ENCODE measurements around the gene GRK1. TPM values are rescaled to one million over a fixed set of nuclear protein-coding genes. Genes with fewer than 3 reads are reported as not detected.

Gene GRK1
- polyA plus RNA-seq, 2 donors: not detected

DNA sequence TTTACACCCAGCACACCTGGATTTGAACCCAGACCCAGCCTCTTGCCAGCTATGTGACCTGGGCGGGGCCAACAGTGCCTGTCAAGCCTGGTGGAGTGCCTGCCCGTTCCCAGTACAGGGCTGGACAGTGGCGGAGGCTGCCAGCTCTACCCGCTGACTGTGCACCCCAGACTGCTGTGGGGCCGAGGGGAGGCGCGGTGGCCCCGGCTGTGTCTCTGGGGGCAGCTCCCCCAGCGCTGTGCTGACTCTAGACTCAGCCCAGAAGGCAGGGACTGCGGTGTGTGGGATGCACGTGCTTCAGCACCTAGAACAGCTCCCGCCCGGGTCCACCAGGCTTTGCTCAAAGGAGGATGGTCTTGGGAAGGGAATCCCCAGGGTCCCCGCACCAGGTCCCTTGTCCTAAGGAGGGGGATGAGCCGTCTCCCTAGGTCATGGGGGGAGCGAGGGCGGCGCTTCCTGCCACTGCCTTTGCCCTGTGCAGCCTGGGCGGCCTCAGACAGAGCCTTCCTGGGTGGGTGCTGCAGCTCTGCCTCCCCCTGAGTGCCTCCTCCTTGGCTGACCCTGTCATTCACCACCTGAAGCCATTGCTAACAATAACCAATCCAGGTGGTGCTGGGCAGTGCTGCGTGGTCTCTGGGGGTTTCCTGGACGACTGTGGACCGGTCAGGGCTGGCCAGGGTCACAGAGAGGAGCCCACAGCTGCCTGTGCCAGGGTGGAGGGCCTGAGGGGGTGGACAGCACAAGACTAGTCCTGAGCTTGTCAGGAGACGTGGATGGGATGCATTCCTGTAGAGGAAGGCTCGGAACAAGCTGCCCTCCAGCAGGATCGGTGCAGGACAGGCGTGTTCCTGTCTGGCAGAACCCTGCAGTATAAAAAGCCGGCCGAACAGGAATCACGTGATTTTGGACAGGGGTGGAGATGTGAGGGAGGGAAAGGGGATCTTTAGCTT lies 110.6 kb downstream of the GRK1 start:
- H3K9me3 ChIP-seq (ENCODE audit: control insufficient read depth in 2 of 2, insufficient read depth in 1 of 2, low read depth in 1 of 2, low read length in 1 of 2): peaks cover 0 to 3% of the 10 kb centered on the region in 2 donors
- H3K4me1 ChIP-seq (ENCODE audit: control insufficient read depth in 2 of 2, insufficient read depth in 2 of 2, low read length in 1 of 2): peaks cover 0 to 7% of the 10 kb centered on the region in 2 donors
- WGBS, 2 donors: 32 to 34% methylated on average over 29 of the region's 29 CpGs
- no peaks in the 10 kb centered on the region for H3K36me3 ChIP-seq (ENCODE audit: control insufficient read depth in 2 of 2, insufficient read depth in 2 of 2, low read length in 1 of 2)
- no peak overlapping the region for H3K27ac ChIP-seq (ENCODE audit: low read depth in 2 of 2, low read length in 1 of 2)
- no peak overlapping the region for H3K4me3 ChIP-seq (ENCODE audit: low read depth in 1 of 2, low read length in 2 of 2)
- H3K27me3 ChIP-seq (ENCODE audit: control insufficient read depth in 1 of 2, insufficient read depth in 2 of 2, low read length in 2 of 2): no peaks in the 10 kb centered on the region

DNA sequence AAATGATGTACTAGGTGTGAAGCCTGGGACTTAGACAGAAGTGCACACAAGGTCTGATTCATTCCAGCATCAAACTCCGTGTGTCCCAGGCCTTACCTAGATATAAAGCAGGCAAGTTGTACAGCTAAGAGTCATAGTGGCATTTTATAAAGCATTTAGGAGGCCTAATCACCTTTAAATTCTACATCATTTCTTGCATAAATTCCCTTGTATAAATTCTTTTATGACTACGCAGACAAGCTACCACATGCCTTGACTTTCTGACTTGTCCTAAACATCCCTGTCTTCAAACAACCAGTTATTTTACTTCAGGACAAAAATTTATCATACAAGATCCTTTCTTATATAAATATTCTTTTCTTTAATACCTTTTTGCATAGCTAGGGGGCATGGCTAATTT lies 114.6 kb downstream of the GRK1 start:
- H3K36me3 ChIP-seq (ENCODE audit: control insufficient read depth in 2 of 2, insufficient read depth in 2 of 2, low read length in 1 of 2): peaks cover 0 to 3% of the 10 kb centered on the region in 2 donors
- no peaks in the 10 kb centered on the region for H3K27me3 ChIP-seq (ENCODE audit: control insufficient read depth in 1 of 2, insufficient read depth in 2 of 2, low read length in 2 of 2)
- H3K9me3 ChIP-seq (ENCODE audit: control insufficient read depth in 2 of 2, insufficient read depth in 1 of 2, low read depth in 1 of 2, low read length in 1 of 2): no peaks in the 10 kb centered on the region
- peaks cover 0 to 2% of the 10 kb centered on the region in 2 donors for H3K4me1 ChIP-seq (ENCODE audit: control insufficient read depth in 2 of 2, insufficient read depth in 2 of 2, low read length in 1 of 2)
- no peak overlapping the region for H3K4me3 ChIP-seq (ENCODE audit: low read depth in 1 of 2, low read length in 2 of 2)
- no peak overlapping the region for H3K27ac ChIP-seq (ENCODE audit: low read depth in 2 of 2, low read length in 1 of 2)
- 52 to 56% methylated on average over 2 of the region's 2 CpGs for WGBS, 2 donors

GRCh38 chr13:113782472-113782871 lies 115.5 kb downstream of the GRK1 start:
- Histone ChIP-seq H3K27me3 (ENCODE audit: control insufficient read depth in 1 of 2, insufficient read depth in 2 of 2, low read length in 2 of 2) (no peaks in the 10 kb centered on the region), H3K36me3 (ENCODE audit: control insufficient read depth in 2 of 2, insufficient read depth in 2 of 2, low read length in 1 of 2) (peaks cover 0 to 3% of the 10 kb centered on the region in 2 donors)
- 76 to 85% methylated on average over 14 of the region's 14 CpGs for WGBS, 2 donors

GRCh38 chr13:113783200-113783881 lies 116.3 kb downstream of the GRK1 start:
- Histone ChIP-seq H3K4me3 (ENCODE audit: low read depth in 1 of 2, low read length in 2 of 2) (no peak overlapping the region), H3K36me3 (ENCODE audit: control insufficient read depth in 2 of 2, insufficient read depth in 2 of 2, low read length in 1 of 2) (peaks cover 0 to 3% of the 10 kb centered on the region in 2 donors), H3K27me3 (ENCODE audit: control insufficient read depth in 1 of 2, insufficient read depth in 2 of 2, low read length in 2 of 2) (no peaks in the 10 kb centered on the region), H3K4me1 (ENCODE audit: control insufficient read depth in 2 of 2, insufficient read depth in 2 of 2, low read length in 1 of 2) (peaks cover 0 to 2% of the 10 kb centered on the region in 2 donors), H3K9me3 (ENCODE audit: control insufficient read depth in 2 of 2, insufficient read depth in 1 of 2, low read depth in 1 of 2, low read length in 1 of 2) (no peaks in the 10 kb centered on the region), H3K27ac (ENCODE audit: low read depth in 2 of 2, low read length in 1 of 2) (no peak overlapping the region)
- 62 to 66% methylated on average over 12 of the region's 12 CpGs for WGBS, 2 donors

More at GRCh38 chr13:113782472-113782871, 115.5 kb downstream of the GRK1 start:
- H3K9me3 ChIP-seq (ENCODE audit: control insufficient read depth in 2 of 2, insufficient read depth in 1 of 2, low read depth in 1 of 2, low read length in 1 of 2): no peaks in the 10 kb centered on the region
- peaks cover 0 to 2% of the 10 kb centered on the region in 2 donors for H3K4me1 ChIP-seq (ENCODE audit: control insufficient read depth in 2 of 2, insufficient read depth in 2 of 2, low read length in 1 of 2)
- H3K27ac ChIP-seq (ENCODE audit: low read depth in 2 of 2, low read length in 1 of 2): no peak overlapping the region
- H3K4me3 ChIP-seq (ENCODE audit: low read depth in 1 of 2, low read length in 2 of 2): no peak overlapping the region

DNA sequence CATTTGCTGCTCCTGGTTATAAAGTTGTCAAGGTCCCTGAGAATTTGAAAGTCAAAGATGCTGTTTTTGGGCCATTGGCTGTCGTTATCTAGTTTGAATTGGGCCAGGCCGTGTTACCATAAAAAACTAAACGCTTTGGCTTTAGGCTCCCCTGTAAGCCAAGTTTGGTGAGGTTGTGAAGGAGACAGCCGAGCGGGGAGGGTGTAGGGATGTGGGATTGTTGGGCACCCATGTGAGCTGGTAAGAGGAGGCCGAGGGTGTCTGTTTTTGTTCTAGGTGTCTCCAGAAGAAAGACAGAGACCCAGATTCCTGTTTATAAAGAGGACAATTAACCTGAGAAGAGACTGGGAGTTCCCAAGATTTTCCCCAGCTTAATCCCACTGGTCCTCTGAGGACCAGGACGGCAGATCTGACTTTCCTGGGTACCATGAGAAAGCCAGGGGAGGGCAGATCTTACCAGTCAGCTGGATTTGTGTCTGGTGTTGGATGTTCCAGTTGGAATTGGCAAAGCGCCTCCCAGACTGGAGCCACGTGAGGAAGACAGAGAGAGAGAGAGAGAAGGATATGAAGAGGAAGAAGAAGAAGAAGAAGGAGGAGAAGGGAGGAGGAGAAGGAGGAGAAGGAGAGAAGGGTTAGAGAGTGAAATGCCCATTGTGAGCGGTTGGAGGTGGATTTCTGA lies 117.1 kb downstream of the GRK1 start:
- peaks cover 0 to 2% of the 10 kb centered on the region in 2 donors for H3K4me1 ChIP-seq (ENCODE audit: control insufficient read depth in 2 of 2, insufficient read depth in 2 of 2, low read length in 1 of 2)
- H3K27me3 ChIP-seq (ENCODE audit: control insufficient read depth in 1 of 2, insufficient read depth in 2 of 2, low read length in 2 of 2): no peaks in the 10 kb centered on the region
- H3K27ac ChIP-seq (ENCODE audit: low read depth in 2 of 2, low read length in 1 of 2): no peak overlapping the region
- peaks cover 0 to 3% of the 10 kb centered on the region in 2 donors for H3K36me3 ChIP-seq (ENCODE audit: control insufficient read depth in 2 of 2, insufficient read depth in 2 of 2, low read length in 1 of 2)
- WGBS, 2 donors: 82 to 83% methylated on average over 10 of the region's 10 CpGs
- H3K9me3 ChIP-seq (ENCODE audit: control insufficient read depth in 2 of 2, insufficient read depth in 1 of 2, low read depth in 1 of 2, low read length in 1 of 2): no peaks in the 10 kb centered on the region
- H3K4me3 ChIP-seq (ENCODE audit: low read depth in 1 of 2, low read length in 2 of 2): no peak overlapping the region

DNA sequence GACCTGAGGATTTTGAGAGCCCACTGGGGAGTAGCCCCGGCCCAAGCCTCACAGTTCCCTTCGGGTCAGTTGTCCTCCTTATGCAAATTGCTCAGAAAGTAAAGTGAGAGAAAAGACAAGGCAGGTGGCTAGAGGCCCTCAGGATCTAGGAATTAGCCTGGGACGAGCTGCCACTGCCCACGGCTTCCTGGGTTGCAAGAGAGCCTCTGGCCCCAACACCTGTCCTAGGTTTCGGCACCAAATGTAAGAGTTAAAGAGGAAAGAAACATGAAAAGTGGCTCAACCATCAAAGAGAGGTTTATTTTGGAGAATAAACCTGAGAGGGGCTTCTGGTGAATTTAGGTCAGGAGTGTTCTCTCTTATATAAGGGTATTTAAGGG lies 117.6 kb downstream of the GRK1 start:
- 85 to 90% methylated on average over 4 to 5 of the region's 5 CpGs for WGBS, 2 donors

GRCh38 chr13:113785051-113786010 lies 118.3 kb downstream of the GRK1 start:
- Histone ChIP-seq H3K27ac (ENCODE audit: low read depth in 2 of 2, low read length in 1 of 2) (no peak overlapping the region), H3K27me3 (ENCODE audit: control insufficient read depth in 1 of 2, insufficient read depth in 2 of 2, low read length in 2 of 2) (no peaks in the 10 kb centered on the region), H3K4me1 (ENCODE audit: control insufficient read depth in 2 of 2, insufficient read depth in 2 of 2, low read length in 1 of 2) (peaks cover 0 to 2% of the 10 kb centered on the region in 2 donors), H3K4me3 (ENCODE audit: low read depth in 1 of 2, low read length in 2 of 2) (no peak overlapping the region), H3K9me3 (ENCODE audit: control insufficient read depth in 2 of 2, insufficient read depth in 1 of 2, low read depth in 1 of 2, low read length in 1 of 2) (no peaks in the 10 kb centered on the region), H3K36me3 (ENCODE audit: control insufficient read depth in 2 of 2, insufficient read depth in 2 of 2, low read length in 1 of 2) (peaks cover 0 to 5% of the 10 kb centered on the region in 2 donors)
- WGBS, 2 donors: 77 to 79% methylated on average over 19 of the region's 19 CpGs

More for the DNA sequence above, 117.6 kb downstream of the GRK1 start:
- no peak overlapping the region for H3K4me3 ChIP-seq (ENCODE audit: low read depth in 1 of 2, low read length in 2 of 2)
- peaks cover 0 to 2% of the 10 kb centered on the region in 2 donors for H3K4me1 ChIP-seq (ENCODE audit: control insufficient read depth in 2 of 2, insufficient read depth in 2 of 2, low read length in 1 of 2)
- H3K9me3 ChIP-seq (ENCODE audit: control insufficient read depth in 2 of 2, insufficient read depth in 1 of 2, low read depth in 1 of 2, low read length in 1 of 2): no peaks in the 10 kb centered on the region
- peaks cover 0 to 5% of the 10 kb centered on the region in 2 donors for H3K36me3 ChIP-seq (ENCODE audit: control insufficient read depth in 2 of 2, insufficient read depth in 2 of 2, low read length in 1 of 2)
- no peaks in the 10 kb centered on the region for H3K27me3 ChIP-seq (ENCODE audit: control insufficient read depth in 1 of 2, insufficient read depth in 2 of 2, low read length in 2 of 2)
- no peak overlapping the region for H3K27ac ChIP-seq (ENCODE audit: low read depth in 2 of 2, low read length in 1 of 2)

GRCh38 chr13:113786262-113786841 lies 119.3 kb downstream of the GRK1 start:
- no peak overlapping the region for H3K4me3 ChIP-seq (ENCODE audit: low read depth in 1 of 2, low read length in 2 of 2)
- H3K4me1 ChIP-seq (ENCODE audit: control insufficient read depth in 2 of 2, insufficient read depth in 2 of 2, low read length in 1 of 2): peaks cover 0 to 2% of the 10 kb centered on the region in 2 donors
- H3K9me3 ChIP-seq (ENCODE audit: control insufficient read depth in 2 of 2, insufficient read depth in 1 of 2, low read depth in 1 of 2, low read length in 1 of 2): no peaks in the 10 kb centered on the region
- no peaks in the 10 kb centered on the region for H3K27me3 ChIP-seq (ENCODE audit: control insufficient read depth in 1 of 2, insufficient read depth in 2 of 2, low read length in 2 of 2)
- peaks cover 0 to 5% of the 10 kb centered on the region in 2 donors for H3K36me3 ChIP-seq (ENCODE audit: control insufficient read depth in 2 of 2, insufficient read depth in 2 of 2, low read length in 1 of 2)
- 75 to 84% methylated on average over 17 of the region's 17 CpGs for WGBS, 2 donors
- H3K27ac ChIP-seq (ENCODE audit: low read depth in 2 of 2, low read length in 1 of 2): no peak overlapping the region
